HEK293 (cell line): Measurements from ENCODE around the gene PARP9.

Experiments used
- CTCF ChIA-PET: fragments of 350-600 bp; formaldehyde crosslinking; extraction: SDS; loops from one replicate; lab custom pipeline; 2021; ENCODE audit warnings: antibody characterized with exemption; lab: Yijun Ruan, JAX
- POLR2A ChIA-PET: fragments of 300-600 bp; formaldehyde crosslinking; extraction: SDS; loops from one replicate; lab custom pipeline; 2020; ENCODE audit warnings: antibody characterized with exemption, inconsistent platforms; lab: Yijun Ruan, JAX
- H3K27ac ChIP-seq: fragments of 200-500 bp; sonication (Bioruptor generic); 2 replicates; pipeline ENCODE4 v1.5.1; 2014; ENCODE audit warnings: low read depth, low read length, control low read depth, inconsistent platforms; ENCODE audit errors: extremely low read depth
- H3K36me3 ChIP-seq, 2 experiments: fragments of 200-500 bp in 1 of 2; sonication (Bioruptor generic) in 1 of 2; 1 replicate in 1 of 2; 2 replicates in 1 of 2; pipeline ENCODE4 v1.5.1; 2014 to 2017; ENCODE audit warnings: inconsistent platforms in 2 of 2, low read length in 2 of 2; ENCODE audit not compliant: control insufficient read depth in 2 of 2, insufficient read depth in 1 of 2
- H3K4me1 ChIP-seq: fragments of 200-500 bp; sonication (Bioruptor generic); 2 replicates; pipeline ENCODE4 v1.5.1; 2014; ENCODE audit warnings: mild to moderate bottlenecking, low read length, inconsistent platforms; ENCODE audit not compliant: control insufficient read depth, insufficient read depth
- H3K4me3 ChIP-seq: 2 replicates; pipeline ENCODE4 v1.5.1; 2011; ENCODE audit warnings: low read depth, mild to moderate bottlenecking, control low read depth, low read length, moderate library complexity
- H3K9me3 ChIP-seq: fragments of 200-500 bp; sonication (Bioruptor generic); 2 replicates; pipeline ENCODE4 v1.5.1; 2014; ENCODE audit warnings: low read depth, low read length, inconsistent platforms; ENCODE audit not compliant: control insufficient read depth, insufficient read depth
- BCL11A ChIP-seq: fragments of 450-650 bp; formaldehyde crosslinking; IDR thresholded peaks from 2 replicates; pipeline ENCODE4 v1.5.1; 2016; ENCODE audit warnings: low read depth, missing biosample characterization, missing genetic modification characterization
- EGR2 ChIP-seq: fragments of 450-650 bp; formaldehyde crosslinking; IDR thresholded peaks from 2 replicates; pipeline ENCODE4 v1.5.1; 2016; ENCODE audit warnings: low read depth, missing biosample characterization, missing genetic modification characterization
- ZBTB17 ChIP-seq: fragments of 450-650 bp; formaldehyde crosslinking; IDR thresholded peaks from 2 replicates; pipeline ENCODE4 v1.5.1; 2016; ENCODE audit warnings: missing biosample characterization, missing genetic modification characterization
- ZBTB20 ChIP-seq: fragments of 450-650 bp; formaldehyde crosslinking; IDR thresholded peaks from 2 replicates; pipeline ENCODE4 v1.5.1; 2016; ENCODE audit warnings: missing biosample characterization, missing genetic modification characterization
- ZNF148 ChIP-seq: fragments of 450-650 bp; formaldehyde crosslinking; IDR thresholded peaks from 2 replicates; pipeline ENCODE4 v1.5.0; 2017; ENCODE audit warnings: missing biosample characterization, missing genetic modification characterization, borderline replicate concordance
- ZNF174 ChIP-seq: fragments of 450-650 bp; formaldehyde crosslinking; IDR thresholded peaks from 2 replicates; pipeline ENCODE4 v1.5.0; 2017; ENCODE audit warnings: missing biosample characterization, mild to moderate bottlenecking, missing genetic modification characterization
- ZNF335 ChIP-seq: fragments of 450-650 bp; formaldehyde crosslinking; conservative IDR thresholded peaks from 2 replicates; pipeline ENCODE4 v1.5.1; 2016; ENCODE audit warnings: missing biosample characterization, missing genetic modification characterization
- ZNF518A ChIP-seq: fragments of 450-650 bp; formaldehyde crosslinking; conservative IDR thresholded peaks from 2 replicates; pipeline ENCODE4 v1.5.1; 2016; ENCODE audit warnings: low read depth, missing biosample characterization, missing genetic modification characterization
- ZNF76 ChIP-seq: fragments of 450-650 bp; formaldehyde crosslinking; IDR thresholded peaks from 2 replicates; pipeline ENCODE4; 2016; ENCODE audit warnings: low read depth, missing biosample characterization, missing genetic modification characterization, borderline replicate concordance
- ZNF768 ChIP-seq: fragments of 450-650 bp; formaldehyde crosslinking; IDR thresholded peaks from 2 replicates; pipeline ENCODE4 v1.5.1; 2018; ENCODE audit warnings: missing biosample characterization, mild to moderate bottlenecking, missing genetic modification characterization
- ZNF791 ChIP-seq: fragments of 450-650 bp; formaldehyde crosslinking; IDR thresholded peaks from 2 replicates; pipeline ENCODE4 v1.5.1; 2016; ENCODE audit warnings: missing biosample characterization, missing genetic modification characterization
- ZSCAN23 ChIP-seq: fragments of 450-650 bp; formaldehyde crosslinking; IDR thresholded peaks from 2 replicates; pipeline ENCODE4 v1.5.1; 2016; ENCODE audit warnings: missing biosample characterization, missing genetic modification characterization
- TF ChIP-seq, protein P1 (sequence below): fragments of 450-650 bp; formaldehyde crosslinking; IDR thresholded peaks from 2 replicates; pipeline ENCODE4 v1.5.1; 2016; ENCODE audit warnings: missing biosample characterization, missing genetic modification characterization
- TF ChIP-seq, protein P2 (sequence below): fragments of 450-650 bp; formaldehyde crosslinking; IDR thresholded peaks from 2 replicates; pipeline ENCODE4 v1.5.1; 2016; ENCODE audit warnings: missing biosample characterization, missing genetic modification characterization
- TF ChIP-seq, protein P3 (sequence below): fragments of 450-650 bp; formaldehyde crosslinking; IDR thresholded peaks from 2 replicates; pipeline ENCODE4 v1.5.1; 2016; ENCODE audit warnings: missing biosample characterization, missing genetic modification characterization, borderline replicate concordance
- TF ChIP-seq, protein P4 (sequence below): fragments of 450-650 bp; formaldehyde crosslinking; IDR thresholded peaks from 2 replicates; pipeline ENCODE4 v1.5.1; 2016; ENCODE audit warnings: missing biosample characterization, missing genetic modification characterization

Gene PARP9

GRCh38 chr3:122576174-122576940, 12.3 kb upstream of the PARP9 start:
- no peak overlapping the region for H3K27ac ChIP-seq
- CTCF ChIA-PET, result interaction anchor here (0.7 kb wide), 1 partner anchor 936 kb away, joined by 3 read pairs; no protein-coding TSS in a partner anchor

DNA sequence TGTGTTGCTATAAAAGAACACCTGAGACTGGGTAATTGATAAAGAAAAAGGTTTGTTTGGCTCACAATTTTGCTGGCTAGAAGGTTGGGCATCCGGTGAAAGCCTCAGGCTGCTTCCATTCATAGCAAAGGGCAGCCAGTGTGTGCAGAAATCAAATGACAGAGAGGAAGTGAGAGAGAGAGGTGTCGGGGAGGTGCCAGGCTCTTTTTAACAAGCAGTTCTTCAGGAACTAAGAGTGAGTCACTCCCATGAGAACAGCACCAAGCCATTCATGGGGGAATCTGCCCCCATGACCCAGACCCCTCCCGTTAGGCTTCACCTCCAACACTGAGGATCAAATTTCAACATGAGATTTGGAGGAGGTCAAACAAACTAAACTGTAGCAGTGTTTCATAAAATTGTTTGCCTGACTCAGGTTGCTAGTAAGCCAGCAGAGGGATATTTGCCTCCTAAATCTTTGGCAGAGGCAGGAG, 8.9 kb upstream of the PARP9 start:
- H3K4me3 ChIP-seq, result no peak overlapping the region
- peaks cover 0 to 3% of the 10 kb centered on the region in 2 experiments; a peak in 1 of 3 replicates for H3K36me3 ChIP-seq
- no peaks in the 10 kb centered on the region for H3K9me3 ChIP-seq
- H3K27ac ChIP-seq, result no peak overlapping the region
- ChIA-PET POLR2A (interaction anchor here (0.6 kb wide), 1 partner anchor 82 kb away, joined by 6 read pairs; no protein-coding TSS in a partner anchor), CTCF (no interaction called here)
- H3K4me1 ChIP-seq, result no peaks in the 10 kb centered on the region
- TF ChIP-seq ZNF148 (tag by site-specific recombination), result no peak
- TF ChIP-seq BCL11A (tag by site-specific recombination), result no peak
- TF ChIP-seq, protein P1, sequence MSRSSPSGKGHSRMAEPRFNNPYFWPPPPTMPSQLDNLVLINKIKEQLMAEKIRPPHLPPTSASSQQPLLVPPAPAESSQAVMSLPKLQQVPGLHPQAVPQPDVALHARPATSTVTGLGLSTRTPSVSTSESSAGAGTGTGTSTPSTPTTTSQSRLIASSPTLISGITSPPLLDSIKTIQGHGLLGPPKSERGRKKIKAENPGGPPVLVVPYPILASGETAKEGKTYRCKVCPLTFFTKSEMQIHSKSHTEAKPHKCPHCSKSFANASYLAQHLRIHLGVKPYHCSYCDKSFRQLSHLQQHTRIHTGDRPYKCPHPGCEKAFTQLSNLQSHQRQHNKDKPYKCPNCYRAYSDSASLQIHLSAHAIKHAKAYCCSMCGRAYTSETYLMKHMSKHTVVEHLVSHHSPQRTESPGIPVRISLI (tag by site-specific recombination), result no peak
- no peak for TF ChIP-seq ZNF76
- TF ChIP-seq ZNF174 (tag by site-specific recombination), result no peak
- TF ChIP-seq ZNF768 (tag by site-specific recombination), result no peak
- TF ChIP-seq ZNF518A, result no peak
- TF ChIP-seq ZNF791, result no peak
- no peak for TF ChIP-seq ZSCAN23
- TF ChIP-seq, protein P2, sequence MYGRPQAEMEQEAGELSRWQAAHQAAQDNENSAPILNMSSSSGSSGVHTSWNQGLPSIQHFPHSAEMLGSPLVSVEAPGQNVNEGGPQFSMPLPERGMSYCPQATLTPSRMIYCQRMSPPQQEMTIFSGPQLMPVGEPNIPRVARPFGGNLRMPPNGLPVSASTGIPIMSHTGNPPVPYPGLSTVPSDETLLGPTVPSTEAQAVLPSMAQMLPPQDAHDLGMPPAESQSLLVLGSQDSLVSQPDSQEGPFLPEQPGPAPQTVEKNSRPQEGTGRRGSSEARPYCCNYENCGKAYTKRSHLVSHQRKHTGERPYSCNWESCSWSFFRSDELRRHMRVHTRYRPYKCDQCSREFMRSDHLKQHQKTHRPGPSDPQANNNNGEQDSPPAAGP (tag by site-specific recombination), result no peak
- peak; percentile 46 for TF ChIP-seq ZNF335 (tag by site-specific recombination)
- TF ChIP-seq, protein P3, sequence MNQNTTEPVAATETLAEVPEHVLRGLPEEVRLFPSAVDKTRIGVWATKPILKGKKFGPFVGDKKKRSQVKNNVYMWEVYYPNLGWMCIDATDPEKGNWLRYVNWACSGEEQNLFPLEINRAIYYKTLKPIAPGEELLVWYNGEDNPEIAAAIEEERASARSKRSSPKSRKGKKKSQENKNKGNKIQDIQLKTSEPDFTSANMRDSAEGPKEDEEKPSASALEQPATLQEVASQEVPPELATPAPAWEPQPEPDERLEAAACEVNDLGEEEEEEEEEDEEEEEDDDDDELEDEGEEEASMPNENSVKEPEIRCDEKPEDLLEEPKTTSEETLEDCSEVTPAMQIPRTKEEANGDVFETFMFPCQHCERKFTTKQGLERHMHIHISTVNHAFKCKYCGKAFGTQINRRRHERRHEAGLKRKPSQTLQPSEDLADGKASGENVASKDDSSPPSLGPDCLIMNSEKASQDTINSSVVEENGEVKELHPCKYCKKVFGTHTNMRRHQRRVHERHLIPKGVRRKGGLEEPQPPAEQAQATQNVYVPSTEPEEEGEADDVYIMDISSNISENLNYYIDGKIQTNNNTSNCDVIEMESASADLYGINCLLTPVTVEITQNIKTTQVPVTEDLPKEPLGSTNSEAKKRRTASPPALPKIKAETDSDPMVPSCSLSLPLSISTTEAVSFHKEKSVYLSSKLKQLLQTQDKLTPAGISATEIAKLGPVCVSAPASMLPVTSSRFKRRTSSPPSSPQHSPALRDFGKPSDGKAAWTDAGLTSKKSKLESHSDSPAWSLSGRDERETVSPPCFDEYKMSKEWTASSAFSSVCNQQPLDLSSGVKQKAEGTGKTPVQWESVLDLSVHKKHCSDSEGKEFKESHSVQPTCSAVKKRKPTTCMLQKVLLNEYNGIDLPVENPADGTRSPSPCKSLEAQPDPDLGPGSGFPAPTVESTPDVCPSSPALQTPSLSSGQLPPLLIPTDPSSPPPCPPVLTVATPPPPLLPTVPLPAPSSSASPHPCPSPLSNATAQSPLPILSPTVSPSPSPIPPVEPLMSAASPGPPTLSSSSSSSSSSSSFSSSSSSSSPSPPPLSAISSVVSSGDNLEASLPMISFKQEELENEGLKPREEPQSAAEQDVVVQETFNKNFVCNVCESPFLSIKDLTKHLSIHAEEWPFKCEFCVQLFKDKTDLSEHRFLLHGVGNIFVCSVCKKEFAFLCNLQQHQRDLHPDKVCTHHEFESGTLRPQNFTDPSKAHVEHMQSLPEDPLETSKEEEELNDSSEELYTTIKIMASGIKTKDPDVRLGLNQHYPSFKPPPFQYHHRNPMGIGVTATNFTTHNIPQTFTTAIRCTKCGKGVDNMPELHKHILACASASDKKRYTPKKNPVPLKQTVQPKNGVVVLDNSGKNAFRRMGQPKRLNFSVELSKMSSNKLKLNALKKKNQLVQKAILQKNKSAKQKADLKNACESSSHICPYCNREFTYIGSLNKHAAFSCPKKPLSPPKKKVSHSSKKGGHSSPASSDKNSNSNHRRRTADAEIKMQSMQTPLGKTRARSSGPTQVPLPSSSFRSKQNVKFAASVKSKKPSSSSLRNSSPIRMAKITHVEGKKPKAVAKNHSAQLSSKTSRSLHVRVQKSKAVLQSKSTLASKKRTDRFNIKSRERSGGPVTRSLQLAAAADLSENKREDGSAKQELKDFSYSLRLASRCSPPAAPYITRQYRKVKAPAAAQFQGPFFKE (tag by site-specific recombination), result no peak

More at GRCh38 chr3:122576174-122576940, 12.3 kb upstream of the PARP9 start:
- Histone ChIP-seq H3K36me3 (no peaks in the 10 kb centered on the region), H3K4me1 (no peaks in the 10 kb centered on the region), H3K4me3 (no peak overlapping the region), H3K9me3 (no peaks in the 10 kb centered on the region)
- TF ChIP-seq ZBTB17 (tag by site-specific recombination) (no peak), EGR2 (tag by site-specific recombination) (no peak), ZBTB20 (tag by site-specific recombination) (no peak)
- TF ChIP-seq, protein P4, sequence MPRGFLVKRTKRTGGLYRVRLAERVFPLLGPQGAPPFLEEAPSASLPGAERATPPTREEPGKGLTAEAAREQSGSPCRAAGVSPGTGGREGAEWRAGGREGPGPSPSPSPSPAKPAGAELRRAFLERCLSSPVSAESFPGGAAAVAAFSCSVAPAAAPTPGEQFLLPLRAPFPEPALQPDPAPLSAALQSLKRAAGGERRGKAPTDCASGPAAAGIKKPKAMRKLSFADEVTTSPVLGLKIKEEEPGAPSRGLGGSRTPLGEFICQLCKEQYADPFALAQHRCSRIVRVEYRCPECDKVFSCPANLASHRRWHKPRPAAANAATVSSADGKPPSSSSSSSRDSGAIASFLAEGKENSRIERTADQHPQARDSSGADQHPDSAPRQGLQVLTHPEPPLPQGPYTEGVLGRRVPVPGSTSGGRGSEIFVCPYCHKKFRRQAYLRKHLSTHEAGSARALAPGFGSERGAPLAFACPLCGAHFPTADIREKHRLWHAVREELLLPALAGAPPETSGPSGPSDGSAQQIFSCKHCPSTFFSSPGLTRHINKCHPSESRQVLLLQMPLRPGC (tag by site-specific recombination), result no peak
- POLR2A ChIA-PET, result no interaction called here
